ENCODE results near the gene ADAMTS3. TPM values are rescaled to one million over a fixed set of nuclear protein-coding genes. Genes with fewer than 3 reads are reported as not detected.

ADAMTS3 gene
- total and polyA plus RNA-seq, 2 of the 13 experiments (the other 11 are each of a cell fraction or from before 2014, with no cell fraction given): not detected

DNA sequence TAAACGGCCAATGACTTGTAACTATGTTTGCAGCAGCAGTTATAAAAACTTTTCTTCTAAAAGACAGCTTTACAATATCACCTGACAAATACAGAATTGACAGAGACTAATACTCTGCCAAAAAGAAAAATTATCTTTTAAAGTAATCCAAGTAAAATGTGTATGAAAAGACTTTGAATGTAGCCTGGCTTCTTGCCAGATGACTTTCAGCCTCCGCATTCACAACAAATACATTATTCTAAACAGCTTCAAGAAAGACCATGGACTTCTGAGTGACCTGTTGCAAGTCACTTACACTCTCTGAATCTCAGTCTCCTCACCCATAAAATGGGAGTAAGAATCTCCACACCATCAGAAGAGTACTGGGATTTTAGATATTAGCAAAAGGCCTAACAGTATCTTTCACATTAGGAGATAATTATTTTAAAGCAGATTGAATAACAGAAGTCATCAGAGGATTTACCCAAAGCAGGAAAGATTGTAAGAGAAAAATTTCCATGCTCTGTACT, 2.5 kb downstream of the ADAMTS3 start:
- H3K4me1 ChIP-seq (ENCODE audit: insufficient read depth, low read length): peaks cover 16% of the 10 kb centered on the region
- intact Hi-C loops (cut with micrococcal nuclease; ENCODE audit: unreplicated experiment): no loop called here
- CTCF ChIA-PET (ENCODE audit: low intra/inter-chr PET ratio, low total read pairs): no interaction called here
- WGBS (ENCODE audit: low lambda C conversion rate): 0% methylated on average over 2 of the region's 2 CpGs
- no peak overlapping the region for H3K4me3 ChIP-seq (replicated peaks in 1 of 3; ENCODE audit: insufficient read depth in 1 of 3, low read depth in 2 of 3, low read length in 3 of 3)
- H3K27me3 ChIP-seq (ENCODE audit: control insufficient read depth in 1 of 2, insufficient read depth in 2 of 2, low read length in 2 of 2): peaks cover 5 to 27% of the 10 kb centered on the region in 2 experiments
- no peaks in the 10 kb centered on the region for H3K9me3 ChIP-seq (ENCODE audit: low read length)
- ATAC-seq (no peak), DNase-seq (ENCODE audit: low spot score) (no peak), FAIRE-seq (no peak)
- H3K36me3 ChIP-seq (replicated peaks in 1 of 2; ENCODE audit: control insufficient read depth in 1 of 2, insufficient read depth in 2 of 2, low read length in 2 of 2): no peaks in the 10 kb centered on the region
- no peak overlapping the region for H3K27ac ChIP-seq (ENCODE audit: extremely low read length, insufficient read depth, low read length)
- no TSS peak for BruUV-seq (replicated peaks)
- POLR2A ChIA-PET: no interaction called here
- in situ Hi-C loops (cut with HindIII; ENCODE audit: extremely low pct_ligation_motif_present, low pct_unique_long_range_greater_than_20kb): no loop called here
- H3K9ac ChIP-seq (ENCODE audit: insufficient read depth, low read depth, low read length): no peak overlapping the region
- H4K20me1 ChIP-seq (ENCODE audit: insufficient read depth, low read length): no peaks in the 10 kb centered on the region
- H3K4me2 ChIP-seq (ENCODE audit: low read depth, low read length): no peak overlapping the region
- H3K79me2 ChIP-seq (ENCODE audit: insufficient read depth, low read length): no peaks in the 10 kb centered on the region
- TF ChIP-seq, protein P1, sequence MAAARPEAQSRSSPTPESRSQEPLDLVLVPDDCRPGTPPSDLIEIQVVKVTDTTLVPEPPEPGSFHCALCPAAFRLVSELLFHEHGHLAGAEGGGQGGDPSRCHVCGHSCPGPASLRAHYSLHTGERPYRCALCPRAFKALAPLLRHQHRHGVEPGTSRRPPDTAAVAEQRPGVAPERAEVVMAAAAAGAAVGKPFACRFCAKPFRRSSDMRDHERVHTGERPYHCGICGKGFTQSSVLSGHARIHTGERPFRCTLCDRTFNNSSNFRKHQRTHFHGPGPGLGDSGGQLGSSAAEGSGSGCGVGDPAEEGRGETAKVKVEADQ (CRISPR knock-in tag; IDR thresholded peaks at IDR 0.05; ENCODE audit: borderline replicate concordance): no peak
- no peak for TF ChIP-seq HNRNPUL1 (IDR thresholded peaks at IDR 0.05; ENCODE audit: low read depth, low read length)
- H2AFZ ChIP-seq (ENCODE audit: low read length): no peak overlapping the region

DNA sequence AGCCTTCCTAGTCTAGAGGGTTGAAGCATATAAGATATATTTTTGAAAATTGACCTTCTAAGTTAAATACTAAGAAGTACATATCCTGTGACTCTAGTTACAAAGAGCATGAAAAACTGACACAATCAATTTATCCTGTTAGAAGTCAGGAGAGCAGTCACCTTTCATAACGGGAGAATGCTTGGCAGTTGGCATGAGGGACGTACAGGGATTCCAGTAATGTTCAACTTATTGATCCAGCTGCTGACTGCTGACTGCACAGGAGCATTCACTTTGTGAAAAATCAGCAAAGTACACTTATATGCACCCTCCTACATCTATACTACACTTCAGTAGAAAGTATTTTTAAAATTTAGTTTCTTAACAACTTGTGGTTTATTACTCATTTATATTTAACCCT, 4.2 kb downstream of the ADAMTS3 start:
- Histone ChIP-seq H3K27ac (ENCODE audit: extremely low read length, insufficient read depth, low read length) (no peak overlapping the region), H3K36me3 (replicated peaks in 1 of 2; ENCODE audit: control insufficient read depth in 1 of 2, insufficient read depth in 2 of 2, low read length in 2 of 2) (no peaks in the 10 kb centered on the region), H3K4me2 (ENCODE audit: low read depth, low read length) (no peak overlapping the region), H3K4me1 (ENCODE audit: insufficient read depth, low read length) (peaks cover 16% of the 10 kb centered on the region), H2AFZ (ENCODE audit: low read length) (no peak overlapping the region), H4K20me1 (ENCODE audit: insufficient read depth, low read length) (no peaks in the 10 kb centered on the region), H3K79me2 (ENCODE audit: insufficient read depth, low read length) (no peaks in the 10 kb centered on the region), H3K27me3 (ENCODE audit: control insufficient read depth in 1 of 2, insufficient read depth in 2 of 2, low read length in 2 of 2) (peaks cover 5 to 24% of the 10 kb centered on the region in 2 experiments), H3K9ac (ENCODE audit: insufficient read depth, low read depth, low read length) (no peak overlapping the region), H3K9me3 (ENCODE audit: low read length) (no peaks in the 10 kb centered on the region), H3K4me3 (replicated peaks in 1 of 3; ENCODE audit: insufficient read depth in 1 of 3, low read depth in 2 of 3, low read length in 3 of 3) (no peak overlapping the region)
- intact Hi-C loops (cut with micrococcal nuclease; ENCODE audit: unreplicated experiment) (no loop called here), in situ Hi-C loops (cut with HindIII; ENCODE audit: extremely low pct_ligation_motif_present, low pct_unique_long_range_greater_than_20kb) (no loop called here)
- ATAC-seq: no peak
- TF ChIP-seq ZNF530 (CRISPR knock-in tag; IDR thresholded peaks at IDR 0.05; ENCODE audit: low read depth): no peak
- TF ChIP-seq NKX3-1 (CRISPR knock-in tag; IDR thresholded peaks at IDR 0.05): no peak
- no peak for TF ChIP-seq ZNF749 (CRISPR knock-in tag; IDR thresholded peaks at IDR 0.05; ENCODE audit: borderline replicate concordance)
- TF ChIP-seq, protein P2, sequence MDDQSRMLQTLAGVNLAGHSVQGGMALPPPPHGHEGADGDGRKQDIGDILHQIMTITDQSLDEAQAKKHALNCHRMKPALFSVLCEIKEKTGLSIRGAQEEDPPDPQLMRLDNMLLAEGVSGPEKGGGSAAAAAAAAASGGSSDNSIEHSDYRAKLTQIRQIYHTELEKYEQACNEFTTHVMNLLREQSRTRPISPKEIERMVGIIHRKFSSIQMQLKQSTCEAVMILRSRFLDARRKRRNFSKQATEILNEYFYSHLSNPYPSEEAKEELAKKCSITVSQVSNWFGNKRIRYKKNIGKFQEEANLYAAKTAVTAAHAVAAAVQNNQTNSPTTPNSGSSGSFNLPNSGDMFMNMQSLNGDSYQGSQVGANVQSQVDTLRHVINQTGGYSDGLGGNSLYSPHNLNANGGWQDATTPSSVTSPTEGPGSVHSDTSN (CRISPR knock-in tag; IDR thresholded peaks at IDR 0.05; ENCODE audit: borderline replicate concordance): no peak
- no peak for TF ChIP-seq JUNB (CRISPR knock-in tag; IDR thresholded peaks at IDR 0.05; ENCODE audit: borderline replicate concordance)
- TF ChIP-seq ZNF670 (CRISPR knock-in tag; IDR thresholded peaks at IDR 0.05; ENCODE audit: borderline replicate concordance): no peak
- no peak for TF ChIP-seq SCMH1 (CRISPR knock-in tag; IDR thresholded peaks at IDR 0.05; ENCODE audit: borderline replicate concordance)
- no peak for TF ChIP-seq CEBPB (IDR thresholded peaks at IDR 0.05; ENCODE audit: borderline replicate concordance, low read depth, low read length)
- TF ChIP-seq SMARCE1 (IDR thresholded peaks at IDR 0.05; ENCODE audit: borderline replicate concordance): no peak
- TF ChIP-seq AHR (CRISPR knock-in tag; IDR thresholded peaks at IDR 0.05): no peak
- no peak for TF ChIP-seq ZNF12 (CRISPR knock-in tag; IDR thresholded peaks at IDR 0.05)
- TF ChIP-seq ZNF589 (CRISPR knock-in tag; conservative IDR thresholded peaks at IDR 0.05): no peak
- TF ChIP-seq ZNF205 (CRISPR knock-in tag; IDR thresholded peaks at IDR 0.05): no peak
- no peak for FAIRE-seq
- BruUV-seq (replicated peaks): no TSS peak
- POLR2A ChIA-PET: no interaction called here
- no peak for DNase-seq (ENCODE audit: low spot score)
- WGBS (ENCODE audit: low lambda C conversion rate): 0% methylated on average over 2 of the region's 2 CpGs
- CTCF ChIA-PET (ENCODE audit: low intra/inter-chr PET ratio, low total read pairs): no interaction called here

Measured in HepG2 (cell line).